HG02623 (cell line): ENCODE measurements around the gene KLK5.
A peak's percentile ranks its signal among the peaks of the same experiment; 100 is the strongest.
"Not testable (repeated sequence)": the region's sequence is repeated elsewhere in the genome, so short reads cannot be mapped to it uniquely, and the experiment has no call there.

Source experiments
- ATAC-seq: cut with Tn5 transposase; IDR thresholded peaks from one replicate; pipeline ENCODE4 v1.9.1; 2021; ENCODE audit warnings: moderate library complexity; ENCODE audit not compliant: unreplicated experiment

The KLK5 gene

DNA sequence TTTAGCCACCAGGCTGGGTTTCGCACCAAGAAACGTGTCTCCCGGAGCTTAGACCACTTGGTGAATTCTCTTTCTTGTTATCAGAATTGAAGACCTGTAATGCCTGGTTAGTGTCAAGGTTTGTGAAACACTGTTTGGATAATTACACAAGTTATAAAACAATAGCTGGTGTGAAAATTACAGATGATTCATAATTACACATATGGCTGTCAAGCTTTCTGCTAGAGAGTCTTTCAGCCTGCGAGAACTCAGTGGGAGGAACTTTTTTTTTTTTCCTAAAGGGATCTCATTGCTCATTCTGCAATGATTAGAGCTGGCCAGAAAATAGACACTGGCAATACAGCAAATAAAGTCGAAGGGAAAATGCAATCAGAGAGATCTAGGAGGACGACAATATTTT lies 28.3 kb downstream of the KLK5 start:
- ATAC-seq: no peak

DNA sequence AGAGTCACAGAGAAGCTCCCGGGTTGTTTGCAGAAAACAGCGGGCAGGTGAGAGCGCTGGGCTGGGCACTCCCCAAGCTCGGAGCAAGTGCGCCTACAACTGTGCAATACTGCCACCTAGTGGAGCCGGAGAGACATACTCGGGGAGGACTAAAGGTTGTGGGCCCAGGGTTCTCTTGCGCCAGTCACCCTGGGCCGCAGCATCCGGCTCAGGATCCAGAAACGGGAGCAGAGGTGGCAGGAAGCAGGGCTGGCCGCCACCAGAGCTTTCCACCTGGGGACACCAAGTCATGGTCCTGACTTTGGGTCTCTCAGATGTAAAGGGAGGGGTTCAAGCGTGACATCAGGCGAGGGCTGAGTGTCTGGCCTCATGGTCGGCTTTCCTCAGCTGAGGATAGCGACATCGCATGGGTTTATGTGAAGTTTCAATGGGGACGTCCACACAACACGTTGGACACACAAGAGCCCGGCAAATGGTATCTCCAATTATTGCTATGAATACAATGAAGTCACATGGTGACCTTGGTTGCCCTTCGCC lies 30.5 kb downstream of the KLK5 start:
- ATAC-seq: no peak

DNA sequence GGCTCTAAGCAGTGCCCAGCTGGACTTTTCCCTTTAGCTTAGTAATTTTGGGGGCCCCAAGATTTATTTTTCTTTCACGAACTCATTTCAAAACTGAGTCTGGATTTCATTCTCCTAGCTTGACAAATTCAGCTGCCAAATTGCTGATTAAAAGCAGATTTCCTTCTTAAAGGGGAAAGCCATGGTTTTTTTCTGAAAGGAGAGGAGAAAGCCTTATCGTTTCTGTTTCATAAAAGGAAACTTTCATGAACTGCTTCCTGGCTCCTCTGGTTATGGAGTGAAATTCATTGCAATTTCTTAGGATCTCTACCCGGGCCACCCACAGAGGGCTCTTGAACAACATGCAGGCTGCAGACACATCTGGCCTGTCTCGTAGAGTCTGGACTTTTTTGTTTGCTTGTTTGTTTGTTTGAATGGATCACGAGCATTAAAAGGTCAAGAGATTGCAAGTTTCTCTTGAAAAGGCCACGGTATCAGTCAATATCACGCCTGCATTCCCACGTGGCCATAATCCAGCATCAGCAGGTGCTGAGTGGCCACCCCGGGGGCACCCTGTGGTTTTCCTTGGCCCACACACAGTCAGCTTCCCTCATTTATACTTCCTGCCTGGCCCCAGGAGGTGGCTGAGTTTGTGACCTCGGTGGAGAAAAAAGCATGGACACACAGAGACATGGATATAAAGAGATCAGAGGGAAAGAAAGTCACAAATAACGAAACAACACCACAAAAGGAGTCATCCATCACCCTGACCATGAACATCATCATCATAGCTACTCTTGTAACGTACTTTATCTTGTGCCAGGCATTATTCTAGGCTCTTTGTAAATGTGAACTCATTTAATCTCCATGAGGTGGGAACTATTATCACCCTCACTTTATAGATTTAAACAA lies 31.2 kb downstream of the KLK5 start:
- no peak for ATAC-seq

DNA sequence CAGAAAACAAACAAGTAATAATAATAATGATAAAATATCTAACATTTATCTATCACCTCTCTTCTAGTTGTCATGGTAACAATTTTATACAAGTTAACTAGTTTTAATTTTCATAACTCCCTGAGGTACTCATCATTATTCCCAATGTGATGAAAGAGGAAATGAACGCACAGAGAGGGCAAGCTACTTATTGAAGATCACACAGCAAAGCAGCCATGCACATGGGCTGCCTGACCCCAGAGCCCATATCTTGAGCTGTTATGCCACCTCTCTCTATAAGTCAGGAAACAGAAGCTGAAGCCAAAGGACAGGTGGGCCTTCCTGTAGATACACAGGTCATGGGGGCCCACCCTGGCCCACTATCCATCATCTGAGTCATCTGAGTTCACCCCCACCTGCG lies 36.8 kb downstream of the KLK5 start:
- ATAC-seq: no peak

DNA sequence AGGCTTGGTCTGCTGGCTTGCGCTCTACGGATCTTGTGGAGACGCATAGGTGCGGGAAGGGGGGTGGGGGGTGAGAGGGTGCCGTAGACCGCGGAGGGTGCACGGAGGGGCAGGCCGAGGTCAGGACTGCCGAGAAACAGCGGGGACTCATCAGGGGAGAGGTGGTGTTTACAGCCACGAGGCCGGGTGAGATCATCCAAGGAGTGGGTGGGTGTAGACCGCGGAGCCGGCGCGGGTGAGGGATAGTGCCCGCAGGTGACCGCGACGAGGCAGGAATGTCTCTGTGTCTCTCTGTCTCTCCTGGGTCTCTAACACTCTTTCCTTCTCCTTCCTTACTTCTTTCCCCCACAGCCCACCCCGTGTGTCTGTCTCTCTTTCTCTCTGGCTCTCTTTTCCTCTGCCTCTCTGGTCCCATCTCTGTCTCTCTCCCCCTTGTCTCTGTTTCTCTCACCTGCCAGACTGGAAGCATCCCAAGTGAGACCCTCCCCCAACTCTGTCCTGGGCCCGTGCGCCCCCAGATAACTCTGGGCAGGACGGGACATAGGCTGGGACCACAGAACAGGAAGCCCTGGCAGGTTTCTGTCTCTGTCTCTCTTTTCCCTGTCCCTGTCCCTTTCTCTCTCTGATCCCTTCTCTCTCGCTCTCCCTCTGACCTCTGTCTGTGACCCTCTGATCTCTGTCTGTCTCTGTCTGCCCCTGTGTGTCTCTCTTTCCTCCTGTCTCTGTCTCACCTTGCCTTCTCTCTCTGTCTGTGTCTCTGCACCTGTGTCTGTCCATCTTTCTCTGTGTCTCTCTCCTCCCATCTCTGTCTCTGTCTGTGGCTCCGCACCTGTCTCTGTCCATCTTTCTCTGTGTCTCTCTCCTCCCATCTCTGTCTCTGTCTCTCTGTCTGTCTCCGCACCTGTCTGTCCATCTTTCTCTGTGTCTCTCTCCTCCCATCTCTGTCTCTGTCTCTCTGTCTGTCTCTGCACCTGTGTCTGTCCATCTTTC lies 39.8 kb downstream of the KLK5 start:
- no peak for ATAC-seq

DNA sequence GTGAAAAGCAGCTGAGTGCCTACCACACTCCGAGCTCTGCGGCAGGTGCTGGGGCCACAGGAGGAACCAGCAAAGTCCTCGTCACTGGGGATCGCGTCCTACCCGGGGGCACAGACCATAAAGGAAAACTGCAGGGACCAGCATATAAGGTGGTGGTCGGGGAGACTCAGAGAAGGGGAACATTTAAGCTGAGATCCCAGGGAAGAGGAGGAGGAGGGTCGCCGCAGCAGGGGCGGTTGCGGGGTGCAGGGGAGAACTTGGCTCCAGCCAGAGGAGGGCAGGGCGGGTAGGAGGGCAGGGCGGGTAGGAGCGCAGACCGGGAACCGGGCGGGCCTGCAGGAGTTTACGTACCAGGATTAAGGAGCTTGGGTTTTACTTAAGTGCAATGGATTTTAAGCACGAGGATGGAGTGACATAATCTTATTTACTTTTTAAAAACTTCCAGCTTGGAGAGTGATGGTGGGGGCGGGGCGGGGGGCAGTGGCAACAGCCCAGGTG lies 40.7 kb downstream of the KLK5 start:
- no peak for ATAC-seq

DNA sequence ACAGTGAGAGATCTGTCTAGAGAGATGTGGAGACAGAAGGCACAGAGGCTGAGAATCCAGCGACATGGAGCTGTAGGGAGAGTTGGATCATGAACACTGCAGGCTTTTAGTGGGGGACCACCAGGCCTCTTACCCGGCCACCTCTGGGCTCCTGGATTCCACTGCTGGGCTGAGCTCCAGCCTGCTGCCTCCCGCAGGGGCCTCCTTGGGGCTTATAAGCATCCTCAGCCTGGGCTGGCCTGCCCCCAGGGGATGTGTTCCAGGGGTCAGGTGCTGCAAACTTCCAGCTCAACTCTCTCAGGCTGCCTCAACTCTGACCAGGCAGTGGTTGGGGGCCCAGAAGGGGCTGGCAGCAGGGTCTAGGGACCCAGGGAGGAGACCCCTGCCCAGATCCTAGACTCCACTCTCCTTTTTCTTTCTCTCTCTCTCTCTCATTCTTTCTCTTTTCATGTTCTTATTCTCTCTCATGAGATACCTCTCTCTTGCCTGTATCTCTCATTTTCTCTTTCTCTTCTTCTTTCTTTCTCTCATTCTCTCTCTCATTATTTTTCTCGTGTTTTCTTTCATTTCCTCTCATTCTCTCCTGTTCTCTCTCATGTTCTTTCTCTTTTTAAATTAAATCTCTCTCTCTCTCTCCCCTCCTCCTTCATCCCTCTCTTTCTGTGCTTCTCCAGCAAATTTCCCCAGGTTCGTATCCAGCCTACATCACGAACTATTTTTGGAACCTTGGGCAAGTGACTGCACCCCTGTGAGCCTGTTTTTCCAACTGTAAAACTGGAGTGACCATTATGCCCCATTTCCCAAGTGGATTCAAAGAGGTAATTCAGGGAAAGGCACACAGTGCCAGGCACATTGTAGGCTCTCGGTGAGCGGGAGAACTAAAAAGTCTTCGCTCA lies 41.4 kb downstream of the KLK5 start, which contains the start of gene KLK4:
KLK4 (minus strand) TSS at position 190 of the 896 bp plus-strand sequence. CDS start 657 bp downstream, outside the sequence.
- ATAC-seq: no peak

DNA sequence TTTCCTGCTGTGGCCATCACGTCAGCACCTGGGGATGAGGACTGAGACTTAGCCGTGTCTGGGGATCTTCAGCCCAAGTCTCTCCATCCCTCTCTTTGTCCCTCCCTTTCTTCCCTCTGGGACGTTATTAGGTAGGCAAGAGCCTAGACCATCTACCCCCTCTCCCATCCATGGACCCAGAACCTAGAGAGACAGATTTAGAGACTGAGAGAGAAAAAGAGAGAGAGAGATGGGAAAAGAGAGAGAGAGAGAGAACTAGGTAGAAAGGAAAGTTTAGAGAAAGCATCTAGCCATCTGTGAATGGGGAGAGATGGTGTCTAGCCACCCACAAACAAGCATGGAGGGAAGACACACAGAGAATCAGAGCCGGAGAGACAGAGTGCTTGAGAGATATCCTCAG lies 42.1 kb downstream of the KLK5 start:
- no peak for ATAC-seq

DNA sequence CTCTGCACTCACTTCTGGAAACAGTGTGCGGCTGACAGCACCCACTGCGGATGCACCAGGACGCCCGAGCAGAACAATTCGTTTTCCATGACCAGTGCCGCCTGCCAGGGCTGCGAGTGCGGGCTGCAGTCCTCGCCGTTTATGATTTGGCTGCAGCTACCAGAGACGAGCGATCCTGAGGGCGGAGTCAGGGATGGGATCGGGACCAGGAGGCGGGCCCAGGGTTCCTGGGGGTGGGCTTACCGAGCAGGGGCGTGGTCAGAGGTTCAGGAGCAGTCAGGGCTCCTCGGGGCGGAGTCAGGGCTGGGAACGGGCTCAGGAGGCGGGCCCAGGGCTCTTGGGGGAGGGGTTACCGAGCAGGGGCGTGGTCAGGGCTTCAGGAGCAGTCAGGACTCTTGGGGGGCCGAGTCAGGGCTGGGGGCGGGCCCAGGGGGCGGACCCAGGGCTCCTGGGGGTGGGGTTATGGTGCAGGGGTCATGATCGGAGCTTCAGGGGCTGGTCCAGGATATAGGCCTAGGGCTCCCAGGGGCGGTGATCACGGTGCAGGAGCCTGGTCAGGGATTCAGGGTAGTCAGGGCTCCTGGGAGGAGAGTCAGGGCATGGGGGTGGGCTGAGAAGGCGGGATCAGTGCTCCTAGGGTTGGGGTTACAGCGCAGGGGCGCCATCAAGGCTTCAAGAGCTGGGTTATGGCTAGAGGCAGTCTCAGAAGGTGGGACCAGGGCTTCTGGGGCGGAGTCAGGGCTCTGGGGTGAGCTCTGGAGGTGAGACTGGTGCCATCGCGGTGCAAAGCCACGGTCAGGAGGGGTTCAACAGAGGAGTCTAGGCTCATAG lies 43.4 kb downstream of the KLK5 start:
- peak; percentile 45 for ATAC-seq

DNA sequence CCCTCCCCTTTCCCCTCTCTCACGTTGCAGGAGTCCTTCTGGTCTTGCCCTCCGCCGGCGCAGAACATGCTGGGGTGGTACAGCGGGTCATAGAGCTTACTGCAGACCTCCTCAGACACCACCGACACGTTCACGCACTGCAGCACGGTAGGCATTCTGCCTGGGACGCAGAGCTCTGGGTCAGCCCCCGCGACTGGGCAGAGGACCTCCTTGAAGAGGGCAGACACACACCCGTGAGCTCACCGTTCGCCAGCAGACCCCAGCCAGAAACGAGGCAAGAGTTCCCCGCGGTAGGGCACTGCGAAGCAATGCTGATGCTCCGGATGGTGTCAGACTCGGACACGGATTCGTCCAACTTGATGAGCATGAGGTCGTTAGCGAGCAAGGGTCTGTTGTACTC lies 44.5 kb downstream of the KLK5 start:
- ATAC-seq: no peak

DNA sequence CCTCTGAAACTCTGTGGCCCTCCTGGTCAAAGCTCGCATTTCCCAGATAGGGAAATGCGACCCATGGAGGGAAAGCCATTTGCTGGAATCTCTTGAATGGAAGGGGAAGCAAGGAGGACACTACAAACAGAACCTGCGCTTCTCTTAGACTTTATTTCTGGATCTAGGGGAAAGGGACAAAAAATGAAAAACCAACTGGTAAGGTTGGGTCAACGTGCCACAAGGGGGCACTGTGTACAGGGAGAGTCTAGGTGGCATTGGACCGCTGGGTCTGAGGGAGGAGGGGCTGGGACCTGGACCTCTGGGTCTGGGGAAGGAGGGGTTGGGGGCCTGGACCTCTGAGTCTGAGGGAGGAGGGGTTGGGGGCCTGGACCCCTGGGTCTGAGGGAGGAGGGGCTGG lies 46.6 kb downstream of the KLK5 start:
- ATAC-seq: no peak

DNA sequence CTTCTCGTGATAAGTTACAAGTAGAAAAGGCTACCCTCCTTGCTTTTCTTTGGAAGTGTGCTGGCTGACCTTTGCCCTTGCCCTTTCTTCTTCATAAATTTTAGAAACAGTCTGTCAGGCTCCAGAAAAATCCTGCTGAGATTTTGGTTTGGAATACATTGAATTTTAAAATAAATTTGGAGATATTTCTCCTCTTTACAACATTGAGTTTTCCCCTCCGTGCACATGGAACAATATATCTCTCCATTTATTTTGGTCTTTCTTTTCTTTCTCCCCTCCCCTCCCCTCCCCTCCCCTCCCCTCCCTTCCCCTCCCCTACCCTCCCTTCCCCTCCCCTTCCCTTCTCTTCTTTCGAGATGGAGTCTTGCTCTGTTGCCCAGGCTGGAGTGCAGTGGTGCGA lies 50.2 kb downstream of the KLK5 start:
- no peak for ATAC-seq

DNA sequence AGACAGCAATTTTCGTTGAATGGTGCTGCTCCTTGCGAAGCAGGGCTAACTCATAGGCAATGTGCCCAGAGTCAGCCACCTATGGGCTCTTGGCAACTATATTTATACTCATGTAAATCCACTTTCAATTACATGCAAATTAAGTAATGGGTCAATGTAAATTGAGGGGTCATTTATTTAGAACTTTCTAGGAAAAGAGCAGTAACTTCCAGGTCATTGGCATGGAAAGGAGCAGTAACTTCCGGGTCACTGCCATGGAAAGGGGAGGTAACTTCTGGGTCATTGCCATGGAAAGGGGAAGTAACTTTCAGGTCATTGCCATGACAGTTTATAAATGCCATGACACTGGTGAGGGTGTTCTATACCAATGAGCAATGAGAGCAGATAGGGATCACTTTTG lies 53.3 kb downstream of the KLK5 start:
- ATAC-seq: no peak

DNA sequence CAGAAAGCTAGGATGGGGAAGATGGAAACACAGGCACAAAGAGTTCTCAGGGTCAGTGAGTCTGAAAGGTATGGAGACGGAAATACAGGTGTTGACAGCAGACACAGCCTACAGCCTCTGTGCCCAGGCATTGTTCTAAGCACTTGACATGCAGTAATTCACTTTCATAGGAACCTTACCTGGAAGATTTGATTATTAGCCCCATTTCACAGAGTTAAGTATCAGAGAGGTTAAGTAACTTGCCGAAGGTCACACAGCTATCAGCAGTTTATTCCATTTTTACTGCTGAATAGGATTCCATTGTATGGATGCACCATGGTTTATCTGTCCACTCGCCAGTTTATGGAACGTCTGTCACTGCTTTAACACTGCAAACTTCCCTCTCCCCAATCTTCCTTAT lies 54.8 kb downstream of the KLK5 start:
- no peak for ATAC-seq

DNA sequence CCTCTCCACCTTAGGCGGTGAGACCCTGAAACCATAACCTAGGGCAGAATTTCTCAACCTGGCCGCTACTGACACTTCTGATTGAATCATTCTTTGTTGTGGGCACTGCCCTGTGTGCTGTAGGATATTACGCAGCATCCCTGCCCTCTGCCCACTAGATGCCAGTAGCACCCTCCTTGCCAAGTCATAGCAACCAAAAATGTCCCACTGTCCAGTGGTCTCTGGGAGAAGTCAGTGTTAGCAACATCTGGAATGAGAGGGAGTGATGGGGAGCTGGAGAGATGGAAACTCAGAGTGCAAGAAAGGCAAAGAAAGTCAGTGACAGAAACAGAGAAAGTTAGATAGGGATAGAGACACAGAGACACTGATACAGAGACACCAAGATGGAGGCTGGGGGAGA lies 55.2 kb downstream of the KLK5 start:
- ATAC-seq: no peak

DNA sequence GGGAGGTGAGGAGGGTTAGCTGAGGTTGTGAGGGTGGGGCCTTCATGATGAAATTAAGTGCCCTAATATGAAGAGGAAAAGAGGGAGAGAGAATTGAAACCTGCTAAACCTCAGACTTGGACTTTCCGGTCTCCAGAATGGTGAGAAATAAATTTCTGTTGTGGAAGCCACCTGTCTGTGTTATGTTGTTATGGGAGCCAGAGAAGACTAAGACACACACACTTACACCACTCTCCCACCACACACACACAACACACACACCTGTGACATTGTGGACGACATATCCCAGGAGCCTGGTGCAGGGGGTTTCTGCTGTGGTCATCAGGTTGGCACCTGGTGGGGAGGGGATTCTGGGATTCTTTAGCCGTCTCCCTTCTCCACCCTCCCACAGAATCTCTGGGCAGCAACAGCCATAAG lies 55.6 kb downstream of the KLK5 start:
- peak; percentile 6 for ATAC-seq

DNA sequence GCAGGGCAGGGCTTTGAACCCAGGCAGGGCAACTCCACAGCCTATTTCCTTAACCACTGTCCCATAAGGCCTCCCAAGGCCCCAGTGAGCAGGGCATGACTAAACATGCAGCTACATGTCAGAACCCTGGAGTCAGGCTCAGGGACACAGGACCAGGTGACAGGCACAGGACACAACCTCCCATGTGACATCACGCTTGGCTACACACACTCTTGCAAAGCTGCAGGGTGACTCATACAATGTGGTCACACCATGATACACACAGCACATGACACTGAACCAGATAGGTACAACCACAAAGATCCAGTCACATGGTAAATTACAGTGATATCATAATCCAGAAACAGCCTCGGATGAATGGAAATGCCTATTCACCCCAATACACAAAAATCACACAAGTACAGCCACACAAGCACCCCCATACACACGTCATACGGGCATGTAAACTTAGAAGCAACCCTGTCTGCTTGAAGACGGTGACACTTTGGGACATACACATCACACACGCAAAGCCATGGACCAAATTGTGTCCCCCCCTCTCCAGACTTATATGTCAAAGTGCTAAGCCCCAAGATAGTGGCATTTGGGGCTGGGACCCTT lies 56.1 kb downstream of the KLK5 start:
- peak; percentile 71 for ATAC-seq

DNA sequence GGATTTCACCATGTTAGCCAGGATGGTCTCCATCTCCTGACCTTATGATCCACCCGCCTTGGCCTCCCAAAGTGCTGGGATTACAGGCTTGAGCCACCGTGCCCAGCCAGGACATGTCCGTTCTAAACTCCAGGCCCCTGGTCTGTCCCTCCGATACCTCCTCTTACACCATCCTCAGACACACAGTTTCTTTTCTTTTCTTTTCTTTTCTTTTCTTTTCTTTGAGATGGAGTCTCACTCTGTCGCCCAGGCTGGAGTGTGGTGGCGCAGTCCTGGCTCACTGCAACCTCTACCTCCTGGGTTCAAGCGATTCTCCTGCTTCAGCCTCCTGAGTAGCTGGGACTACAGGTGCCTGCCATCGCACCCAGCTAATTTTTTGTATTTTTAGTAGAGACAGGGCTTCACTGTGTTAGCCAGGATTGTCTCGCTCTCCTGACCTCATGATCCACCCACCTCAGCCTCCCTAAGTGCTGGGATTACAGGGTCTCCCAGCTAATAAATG lies 56.7 kb downstream of the KLK5 start:
- ATAC-seq: not testable (repeated sequence)
